HG03108 (cell line): ENCODE measurements around the gene NLRP4.

ENCODE experiments used
- ATAC-seq: cut with Tn5 transposase; IDR thresholded peaks from one replicate; pipeline ENCODE4 v1.9.1; 2021; ENCODE audit warnings: moderate library complexity; ENCODE audit not compliant: unreplicated experiment

NLRP4 gene, protein sequence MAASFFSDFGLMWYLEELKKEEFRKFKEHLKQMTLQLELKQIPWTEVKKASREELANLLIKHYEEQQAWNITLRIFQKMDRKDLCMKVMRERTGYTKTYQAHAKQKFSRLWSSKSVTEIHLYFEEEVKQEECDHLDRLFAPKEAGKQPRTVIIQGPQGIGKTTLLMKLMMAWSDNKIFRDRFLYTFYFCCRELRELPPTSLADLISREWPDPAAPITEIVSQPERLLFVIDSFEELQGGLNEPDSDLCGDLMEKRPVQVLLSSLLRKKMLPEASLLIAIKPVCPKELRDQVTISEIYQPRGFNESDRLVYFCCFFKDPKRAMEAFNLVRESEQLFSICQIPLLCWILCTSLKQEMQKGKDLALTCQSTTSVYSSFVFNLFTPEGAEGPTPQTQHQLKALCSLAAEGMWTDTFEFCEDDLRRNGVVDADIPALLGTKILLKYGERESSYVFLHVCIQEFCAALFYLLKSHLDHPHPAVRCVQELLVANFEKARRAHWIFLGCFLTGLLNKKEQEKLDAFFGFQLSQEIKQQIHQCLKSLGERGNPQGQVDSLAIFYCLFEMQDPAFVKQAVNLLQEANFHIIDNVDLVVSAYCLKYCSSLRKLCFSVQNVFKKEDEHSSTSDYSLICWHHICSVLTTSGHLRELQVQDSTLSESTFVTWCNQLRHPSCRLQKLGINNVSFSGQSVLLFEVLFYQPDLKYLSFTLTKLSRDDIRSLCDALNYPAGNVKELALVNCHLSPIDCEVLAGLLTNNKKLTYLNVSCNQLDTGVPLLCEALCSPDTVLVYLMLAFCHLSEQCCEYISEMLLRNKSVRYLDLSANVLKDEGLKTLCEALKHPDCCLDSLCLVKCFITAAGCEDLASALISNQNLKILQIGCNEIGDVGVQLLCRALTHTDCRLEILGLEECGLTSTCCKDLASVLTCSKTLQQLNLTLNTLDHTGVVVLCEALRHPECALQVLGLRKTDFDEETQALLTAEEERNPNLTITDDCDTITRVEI

GRCh38 chr19:55836340-55836739 is at the start of gene NLRP4:
TSS of gene NLRP4 (plus strand) at chr19:55836540. CDS start at chr19:55852081, 15,541 bp downstream.
- ATAC-seq: no peak

GRCh38 chr19:55795021-55795420 is 41.3 kb upstream of the NLRP4 start:
- ATAC-seq: no peak

GRCh38 chr19:55801416-55801815 is 34.9 kb upstream of the NLRP4 start:
- ATAC-seq: no peak

DNA sequence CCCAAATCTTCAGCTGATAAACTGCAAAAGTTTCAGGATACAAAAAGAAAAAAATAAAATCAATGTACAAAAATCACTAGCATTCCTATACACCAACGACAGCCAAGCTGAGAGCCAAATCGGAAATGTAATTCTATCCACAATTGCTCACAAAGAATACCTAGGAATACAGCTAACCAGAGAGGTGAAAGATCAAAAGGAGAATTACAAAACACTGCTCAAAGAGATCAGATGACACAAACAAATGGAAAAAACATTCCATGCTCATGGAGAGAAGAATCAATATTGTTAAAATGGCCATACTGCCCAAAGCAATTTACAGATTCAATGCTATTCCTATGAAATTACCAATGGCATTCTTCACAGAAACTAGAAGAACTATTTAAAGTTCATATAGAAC is 34.1 kb upstream of the NLRP4 start:
- no peak for ATAC-seq

GRCh38 chr19:55809381-55810058 is 26.8 kb upstream of the NLRP4 start:
- ATAC-seq: peak; percentile 40

DNA sequence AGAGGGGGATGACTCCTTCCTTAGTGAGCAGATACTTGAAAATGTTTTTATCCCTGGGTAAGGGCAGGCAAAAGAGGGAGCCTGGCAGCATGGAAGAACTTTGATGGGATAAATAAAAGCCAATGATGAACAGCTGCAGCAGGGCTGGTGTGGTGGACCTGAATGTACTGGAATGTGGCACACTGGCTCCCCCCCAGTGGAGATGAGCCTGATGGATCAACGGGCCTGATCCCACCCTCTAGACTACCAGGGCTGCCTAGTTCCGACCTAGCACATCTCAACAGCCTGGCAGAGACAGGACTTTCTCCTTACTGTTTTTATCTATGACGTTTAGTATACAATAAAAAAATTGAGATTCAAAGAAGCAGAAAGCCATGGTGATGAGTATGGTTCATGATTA is 25.0 kb upstream of the NLRP4 start:
- ATAC-seq: no peak

DNA sequence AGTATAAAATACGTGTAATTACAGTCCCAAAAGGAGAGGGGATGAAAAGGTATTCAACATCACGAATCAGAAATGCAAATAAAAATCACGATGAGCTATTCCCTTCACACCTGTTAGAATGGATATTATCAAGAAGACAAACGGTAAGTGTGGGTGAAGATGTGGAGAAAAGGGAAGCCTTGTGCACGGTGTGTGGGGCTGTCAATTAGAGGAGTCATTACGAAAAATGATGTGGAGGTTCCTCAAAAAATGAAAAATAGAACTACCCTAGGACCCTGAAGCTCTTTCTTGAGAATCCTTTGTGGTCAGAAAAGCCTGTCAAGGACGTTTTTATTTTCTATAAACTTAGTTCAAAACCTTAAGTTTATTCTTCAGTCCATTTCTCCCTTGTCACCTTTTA is 23.9 kb upstream of the NLRP4 start:
- no peak for ATAC-seq

GRCh38 chr19:55813906-55814305 is 22.4 kb upstream of the NLRP4 start:
- no peak for ATAC-seq

DNA sequence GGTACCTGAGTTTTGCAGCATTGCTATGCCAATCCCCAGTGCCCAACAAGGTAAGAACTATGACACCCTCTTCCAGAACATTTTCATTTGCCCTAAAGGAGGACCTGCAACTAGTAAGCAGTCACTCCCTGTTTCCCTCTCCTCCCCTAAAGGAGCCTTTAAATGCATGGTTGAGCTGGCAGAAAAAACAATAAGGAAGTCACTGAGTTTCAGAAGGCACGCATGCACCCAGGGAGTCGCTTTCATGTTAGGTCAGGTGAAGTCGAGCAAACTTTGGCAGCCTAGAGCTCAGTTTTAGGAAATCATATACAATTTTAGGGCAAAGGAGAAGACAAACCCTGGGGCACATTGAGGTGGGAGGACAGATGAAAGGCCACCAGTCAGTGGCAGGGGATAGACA is 16.3 kb upstream of the NLRP4 start:
- no peak for ATAC-seq

DNA sequence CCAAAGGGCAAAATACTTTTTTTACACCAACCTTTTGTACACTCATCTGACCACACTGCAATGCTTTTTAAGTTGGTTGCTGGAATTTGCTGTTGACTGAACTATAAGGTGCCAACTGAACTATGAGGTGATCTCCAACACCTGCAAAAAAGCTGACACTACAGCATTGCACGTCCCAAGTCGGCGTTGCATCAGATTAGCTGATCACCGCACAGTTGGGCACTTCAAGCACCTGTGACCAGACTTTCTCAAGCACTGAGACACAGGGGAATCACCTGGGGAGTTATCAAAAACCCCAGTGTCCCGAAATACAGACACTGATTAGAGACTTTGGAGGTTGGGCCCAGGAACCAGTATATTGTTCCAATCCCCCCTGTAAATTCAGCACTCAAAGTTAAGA is 5.7 kb upstream of the NLRP4 start:
- ATAC-seq: no peak

- ATAC-seq: no peak
Observed at GRCh38 chr19:55831846-55832245, 4.5 kb upstream of the NLRP4 start, which contains the start of gene NLRP11. TSS of gene NLRP11 (minus strand) at chr19:55831999. CDS start at chr19:55818174, 13,825 bp downstream.

GRCh38 chr19:55832676-55833075 is 3.7 kb upstream of the NLRP4 start:
- ATAC-seq: no peak

GRCh38 chr19:55838251-55838650 is 1.9 kb downstream of the NLRP4 start:
- no peak for ATAC-seq

DNA sequence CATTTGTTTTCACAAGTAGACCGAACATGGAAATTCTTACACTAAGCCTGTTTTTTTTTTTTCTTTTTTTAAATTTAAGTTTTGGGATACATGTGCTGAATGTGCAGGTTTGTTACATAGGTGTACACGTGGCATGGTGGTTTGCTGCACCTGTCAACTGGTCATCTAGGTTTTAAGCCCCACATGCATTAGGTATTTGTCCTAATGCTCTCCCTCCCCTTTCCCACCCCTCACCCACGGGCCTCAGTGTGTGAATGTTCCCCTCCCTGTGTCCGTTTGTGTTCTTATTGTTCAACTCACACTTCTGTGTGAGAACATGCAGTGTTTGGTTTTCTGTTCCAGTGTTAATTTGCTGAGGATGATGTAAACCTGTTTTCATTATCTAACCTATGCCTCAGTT is 2.6 kb downstream of the NLRP4 start:
- no peak for ATAC-seq

- no peak for ATAC-seq
Observed at GRCh38 chr19:55855160-55855559, 18.8 kb downstream of the NLRP4 start.

- ATAC-seq: no peak
Observed at GRCh38 chr19:55857149-55857548, 20.8 kb downstream of the NLRP4 start.

GRCh38 chr19:55857974-55858373 is 21.6 kb downstream of the NLRP4 start:
- no peak for ATAC-seq

- ATAC-seq: no peak
Observed at GRCh38 chr19:55858401-55858800, 22.1 kb downstream of the NLRP4 start.

DNA sequence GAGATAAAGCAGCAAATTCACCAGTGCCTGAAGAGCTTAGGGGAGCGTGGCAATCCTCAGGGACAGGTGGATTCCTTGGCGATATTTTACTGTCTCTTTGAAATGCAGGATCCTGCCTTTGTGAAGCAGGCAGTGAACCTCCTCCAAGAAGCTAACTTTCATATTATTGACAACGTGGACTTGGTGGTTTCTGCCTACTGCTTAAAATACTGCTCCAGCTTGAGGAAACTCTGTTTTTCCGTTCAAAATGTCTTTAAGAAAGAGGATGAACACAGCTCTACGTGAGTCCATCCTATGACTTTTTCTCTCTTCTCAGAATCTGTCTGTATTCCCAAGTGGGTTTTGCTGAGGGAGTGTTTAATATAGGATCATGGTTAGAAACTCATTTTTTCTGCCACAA is 22.6 kb downstream of the NLRP4 start:
- ATAC-seq: no peak

GRCh38 chr19:55866521-55866920 is 30.2 kb downstream of the NLRP4 start:
- no peak for ATAC-seq

DNA sequence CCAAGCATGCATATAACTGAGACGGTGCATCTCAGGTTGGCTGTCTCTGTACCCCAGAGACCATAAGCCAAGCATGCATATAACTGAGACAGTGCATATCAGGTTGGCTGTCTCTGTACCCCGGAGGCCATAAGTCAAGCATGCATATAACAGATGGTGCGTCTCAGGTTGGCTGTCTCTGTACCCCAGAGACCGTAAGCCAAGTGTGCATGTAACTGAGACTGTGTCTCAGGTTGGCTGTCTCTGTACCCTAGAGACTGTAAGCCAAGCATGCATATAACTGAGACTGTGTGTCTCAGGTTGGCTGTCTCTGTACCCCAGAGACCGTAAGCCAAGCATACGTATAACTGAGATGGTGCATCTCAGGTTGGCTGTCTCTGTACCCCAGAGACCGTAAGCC is 30.8 kb downstream of the NLRP4 start:
- no peak for ATAC-seq
